Measurements from ENCODE around the gene ZNF653. TPM values are rescaled to one million over a fixed set of nuclear protein-coding genes. Genes with fewer than 3 reads are reported as not detected.
A peak's percentile ranks its signal among the peaks of the same experiment; 100 is the strongest.

The ZNF653 gene, protein sequence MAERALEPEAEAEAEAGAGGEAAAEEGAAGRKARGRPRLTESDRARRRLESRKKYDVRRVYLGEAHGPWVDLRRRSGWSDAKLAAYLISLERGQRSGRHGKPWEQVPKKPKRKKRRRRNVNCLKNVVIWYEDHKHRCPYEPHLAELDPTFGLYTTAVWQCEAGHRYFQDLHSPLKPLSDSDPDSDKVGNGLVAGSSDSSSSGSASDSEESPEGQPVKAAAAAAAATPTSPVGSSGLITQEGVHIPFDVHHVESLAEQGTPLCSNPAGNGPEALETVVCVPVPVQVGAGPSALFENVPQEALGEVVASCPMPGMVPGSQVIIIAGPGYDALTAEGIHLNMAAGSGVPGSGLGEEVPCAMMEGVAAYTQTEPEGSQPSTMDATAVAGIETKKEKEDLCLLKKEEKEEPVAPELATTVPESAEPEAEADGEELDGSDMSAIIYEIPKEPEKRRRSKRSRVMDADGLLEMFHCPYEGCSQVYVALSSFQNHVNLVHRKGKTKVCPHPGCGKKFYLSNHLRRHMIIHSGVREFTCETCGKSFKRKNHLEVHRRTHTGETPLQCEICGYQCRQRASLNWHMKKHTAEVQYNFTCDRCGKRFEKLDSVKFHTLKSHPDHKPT
- 12.4 TPM for total RNA-seq

DNA sequence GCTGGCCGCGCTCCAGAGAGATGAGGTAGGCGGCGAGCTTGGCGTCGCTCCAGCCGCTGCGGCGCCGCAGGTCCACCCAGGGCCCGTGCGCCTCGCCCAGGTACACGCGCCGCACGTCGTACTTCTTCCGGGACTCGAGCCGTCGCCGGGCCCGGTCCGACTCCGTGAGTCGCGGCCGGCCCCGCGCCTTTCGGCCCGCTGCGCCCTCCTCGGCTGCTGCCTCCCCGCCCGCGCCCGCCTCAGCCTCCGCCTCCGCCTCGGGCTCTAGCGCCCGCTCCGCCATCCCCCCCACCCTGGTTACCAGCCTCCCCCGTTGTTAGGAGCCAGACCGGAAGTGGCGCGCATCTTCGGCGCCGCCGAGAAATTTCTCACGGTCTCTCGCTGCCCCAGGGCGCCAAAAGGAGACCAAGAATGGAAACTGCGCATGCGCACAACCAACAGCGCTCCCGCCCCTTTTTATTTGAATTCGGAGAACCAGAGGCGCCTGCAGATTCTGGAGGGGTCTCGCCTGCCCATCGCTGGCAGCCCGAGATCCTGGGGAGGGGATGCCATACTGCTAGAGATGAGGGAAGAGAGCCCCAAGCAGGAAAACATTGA is at the start of gene ZNF653:
Gene ZNF653, minus strand, starts transcription at position 336 of the 597 bp plus-strand sequence. Its CDS starts 53 bp downstream, at position 283.
- peak; percentile 93 to 98 (median 96) for DNase-seq (ENCODE audit: low read depth in 2 of 3, low spot score in 2 of 3)

- DNase-seq (ENCODE audit: low read depth in 2 of 3, low spot score in 2 of 3), result no peak
Measured at GRCh38 chr19:11555246-11555645, 49.6 kb upstream of the ZNF653 start.

DNA sequence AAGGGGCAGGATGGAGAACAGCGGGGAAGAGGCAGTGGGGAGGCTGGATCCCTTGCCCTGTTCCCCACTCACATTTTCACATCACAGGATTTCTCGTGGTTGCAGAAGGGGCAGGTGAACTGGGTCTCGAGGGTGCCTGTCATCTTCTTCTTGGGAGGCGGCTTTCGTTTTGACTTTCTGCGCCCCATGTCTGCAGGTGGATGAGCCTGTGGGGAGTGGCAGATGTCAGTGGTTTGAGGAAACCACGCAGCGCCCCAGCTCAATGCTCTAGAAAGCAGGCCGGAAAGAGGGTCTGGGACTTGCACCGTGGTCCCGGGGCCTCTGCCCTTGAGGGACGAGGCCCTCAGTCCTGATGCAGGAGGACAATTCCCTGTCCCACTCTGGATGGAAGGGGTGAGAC is 48.5 kb upstream of the ZNF653 start:
- no peak for DNase-seq (ENCODE audit: low read depth in 2 of 3, low spot score in 2 of 3)

DNA sequence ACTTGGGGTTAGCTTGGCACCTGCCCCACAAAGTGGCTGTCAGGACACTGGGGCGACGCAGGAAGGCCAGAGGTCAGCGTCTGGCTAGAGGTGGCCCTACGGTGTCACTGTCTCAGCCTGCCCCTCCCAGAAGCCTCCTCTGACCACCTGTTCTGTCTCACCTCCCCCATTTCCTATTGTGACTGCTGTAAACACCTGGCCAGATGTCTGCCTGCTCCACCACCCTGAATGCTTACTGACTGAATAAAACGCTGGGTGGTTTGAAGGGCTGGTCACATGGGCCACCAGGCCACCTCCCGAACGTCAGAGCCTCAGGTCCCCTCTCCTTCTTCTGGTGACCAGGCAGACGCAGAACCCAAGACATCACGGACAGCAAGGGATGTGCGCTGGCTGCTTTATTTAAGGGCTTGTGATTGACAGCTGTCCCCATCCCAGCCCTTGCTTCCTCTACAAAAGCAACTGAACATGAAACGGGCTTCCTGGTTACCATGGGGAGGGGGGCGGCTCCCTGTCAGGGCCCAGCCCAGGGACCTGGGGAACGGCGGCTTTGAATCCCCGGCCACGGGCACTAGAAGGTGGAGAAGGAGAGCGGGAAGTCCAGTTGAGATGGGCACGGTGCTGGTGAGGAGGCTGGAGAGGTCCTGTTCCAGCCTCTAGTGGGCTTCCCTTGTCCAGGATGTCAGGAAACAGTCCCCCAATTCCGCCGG is 47.2 kb upstream of the ZNF653 start:
- DNase-seq (ENCODE audit: low read depth in 2 of 3, low spot score in 2 of 3), result no peak

DNA sequence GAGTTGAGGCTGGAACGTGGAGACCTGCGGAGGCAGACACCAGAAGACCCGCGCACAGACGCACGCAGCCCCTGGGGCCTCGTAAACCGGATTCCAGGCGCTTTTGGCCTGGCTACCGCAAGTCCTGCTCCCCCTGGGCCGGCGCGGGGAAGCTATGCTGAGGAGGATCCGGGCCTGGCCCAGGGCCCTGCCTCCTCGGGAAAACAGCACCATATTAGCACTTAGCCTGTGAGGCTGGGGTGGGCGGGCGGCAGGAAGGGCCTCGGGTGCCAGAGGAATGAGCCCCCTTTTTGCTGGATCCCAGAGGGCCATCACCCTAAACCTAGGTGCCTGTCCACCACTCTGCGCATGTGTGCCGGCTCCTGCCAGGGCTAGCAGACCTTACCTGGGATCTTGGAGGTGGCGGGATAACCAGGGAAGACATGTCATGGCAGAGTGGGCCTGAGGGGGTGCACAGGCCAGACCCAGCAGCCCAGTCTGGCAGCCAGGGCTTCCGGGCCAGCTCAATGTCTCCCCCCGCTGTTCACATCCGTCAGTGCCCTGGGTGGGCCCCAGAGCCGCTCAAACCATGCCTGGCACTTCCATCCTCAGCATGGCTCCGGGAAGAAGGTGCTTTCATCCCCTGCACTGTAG is 46.1 kb upstream of the ZNF653 start:
- DNase-seq (ENCODE audit: low read depth in 2 of 3, low spot score in 2 of 3), result no peak

- DNase-seq (ENCODE audit: low read depth in 2 of 3, low spot score in 2 of 3), result no peak
Measured at GRCh38 chr19:11550265-11550664, 44.6 kb upstream of the ZNF653 start.

- DNase-seq (ENCODE audit: low read depth in 2 of 3, low spot score in 2 of 3), result no peak
Measured at GRCh38 chr19:11549386-11549953, 43.8 kb upstream of the ZNF653 start.

GRCh38 chr19:11547929-11548700 is 42.5 kb upstream of the ZNF653 start:
- no peak for DNase-seq (ENCODE audit: low read depth in 2 of 3, low spot score in 2 of 3)

GRCh38 chr19:11541238-11541637 is 35.6 kb upstream of the ZNF653 start:
- DNase-seq (ENCODE audit: low read depth in 2 of 3, low spot score in 2 of 3), result no peak

DNA sequence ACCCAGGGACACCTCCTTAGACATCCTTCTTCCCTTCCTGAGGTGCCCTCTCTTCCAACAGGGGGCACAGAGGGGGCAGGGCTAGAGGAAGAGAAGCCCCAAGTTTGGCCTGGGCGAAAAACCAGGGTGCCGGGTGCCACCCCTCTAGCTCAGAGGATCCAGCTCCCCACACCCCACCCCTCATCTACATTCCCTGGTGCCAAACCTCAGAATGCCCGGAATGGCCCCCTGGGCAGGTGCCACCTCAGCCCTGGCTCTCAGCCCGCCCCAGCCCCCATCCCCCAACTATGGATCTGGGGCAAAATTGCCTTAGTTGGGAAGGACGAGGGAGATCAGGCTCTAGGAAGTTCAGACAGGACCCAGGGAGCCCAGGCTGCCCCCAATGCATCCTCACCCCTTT is 35.0 kb upstream of the ZNF653 start:
- no peak for DNase-seq (ENCODE audit: low read depth in 2 of 3, low spot score in 2 of 3)

GRCh38 chr19:11539495-11540365 is 34.1 kb upstream of the ZNF653 start:
- DNase-seq (ENCODE audit: low read depth in 2 of 3, low spot score in 2 of 3), result no peak

DNA sequence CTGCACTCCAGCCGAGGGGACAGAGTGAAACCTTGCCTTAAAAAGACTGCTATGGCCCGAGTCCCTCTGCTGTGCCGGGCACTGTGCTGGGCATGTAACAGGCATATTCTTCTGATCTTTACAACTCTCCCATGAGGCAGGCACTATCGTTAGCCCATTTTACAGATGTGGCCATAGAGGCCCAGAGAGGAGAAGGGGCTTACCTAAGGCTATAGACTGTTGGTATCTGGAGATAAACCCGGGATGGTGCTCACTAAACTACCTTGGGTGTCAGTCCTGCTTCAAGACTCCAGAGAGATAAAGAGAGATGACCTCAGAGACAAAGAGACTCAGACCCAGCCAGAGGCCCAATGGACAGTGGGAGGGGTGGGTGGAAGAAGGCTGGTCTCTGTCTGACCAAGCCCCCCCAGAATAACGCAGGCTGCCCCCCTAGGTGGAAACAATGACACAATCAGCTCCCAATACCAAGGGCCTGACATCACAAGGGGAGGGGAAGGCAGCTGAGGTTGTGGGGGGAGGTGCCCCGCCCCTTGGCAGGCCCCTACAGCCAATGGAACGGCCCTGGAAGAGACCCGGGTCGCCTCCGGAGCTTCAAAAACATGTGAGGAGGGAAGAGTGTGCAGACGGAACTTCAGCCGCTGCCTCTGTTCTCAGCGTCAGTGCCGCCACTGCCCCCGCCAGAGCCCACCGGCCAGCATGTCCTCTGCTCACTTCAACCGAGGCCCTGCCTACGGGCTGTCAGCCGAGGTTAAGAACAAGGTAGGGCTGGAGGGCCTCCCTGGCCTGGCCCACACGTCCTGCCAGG is 32.8 kb upstream of the ZNF653 start, which contains the start of gene CNN1:
Gene CNN1, plus strand, starts transcription at position 620 of the 805 bp plus-strand sequence. Its CDS starts 77 bp downstream, at position 697.
- DNase-seq (ENCODE audit: low read depth in 2 of 3, low spot score in 2 of 3), result peak in 2 of 3 donors; percentile 44 to 52

GRCh38 chr19:11535792-11536595 is 30.4 kb upstream of the ZNF653 start:
- DNase-seq (ENCODE audit: low read depth in 2 of 3, low spot score in 2 of 3), result peak; percentile 73 to 86 (median 86)

GRCh38 chr19:11534948-11535347 is 29.3 kb upstream of the ZNF653 start:
- DNase-seq (ENCODE audit: low read depth in 2 of 3, low spot score in 2 of 3), result no peak

DNA sequence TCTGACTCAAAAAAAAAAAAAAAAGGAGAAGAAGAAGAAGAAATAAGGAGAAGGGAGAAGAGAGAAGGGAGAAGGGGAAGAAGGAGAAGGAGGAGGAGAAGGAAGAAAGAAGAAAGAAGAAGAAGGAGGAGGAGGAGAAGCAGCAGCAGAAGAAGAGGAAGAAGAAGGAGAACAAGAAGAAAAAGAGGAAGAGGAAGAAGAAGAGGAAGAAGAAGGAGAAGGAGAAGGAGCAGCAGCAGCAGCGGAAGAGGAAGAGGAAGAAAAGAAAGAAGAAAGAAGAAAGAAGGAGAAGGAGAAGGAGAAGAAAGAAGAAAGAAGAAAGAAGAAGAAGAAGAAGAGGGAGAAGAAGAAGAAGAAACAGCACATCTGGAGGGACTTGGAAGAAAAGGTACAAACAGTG is 28.9 kb upstream of the ZNF653 start:
- no peak for DNase-seq (ENCODE audit: low read depth in 2 of 3, low spot score in 2 of 3)

DNA sequence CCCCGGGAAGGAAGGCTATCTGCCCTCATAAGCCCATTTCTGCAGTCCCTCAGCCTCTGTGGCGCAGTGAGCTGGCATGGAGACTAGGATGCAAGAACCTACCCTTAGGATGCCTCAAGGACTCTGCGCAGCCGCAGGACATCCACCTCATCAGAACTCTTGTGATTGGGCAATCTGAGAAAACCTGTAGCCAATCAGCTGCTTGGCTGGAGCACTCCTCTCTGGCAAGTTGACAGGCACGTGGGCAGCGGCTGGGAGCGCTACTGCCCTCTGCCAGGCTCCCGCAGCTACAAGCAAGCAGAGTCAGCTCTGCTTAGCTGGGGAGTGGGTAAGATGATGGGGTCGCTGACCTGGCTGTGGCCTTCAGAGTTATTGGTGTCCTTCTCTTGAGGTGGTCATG is 24.8 kb upstream of the ZNF653 start:
- DNase-seq (ENCODE audit: low read depth in 2 of 3, low spot score in 2 of 3), result peak in 2 of 3 donors; percentile 83 to 91

Data from hematopoietic multipotent progenitor cell (in vitro differentiated cells).